G401.6 (cell line): ENCODE data around the gene PATJ.

ENCODE experiments used
- FAIRE-seq: peaks from 2 replicates; lab custom pipeline; 2012; peaks lifted over from hg19 to GRCh38; lab: Jason Lieb, UNC

PATJ gene

GRCh38 chr1:61983236-61983635 is 241.0 kb downstream of the PATJ start:
- FAIRE-seq, result no peak

DNA sequence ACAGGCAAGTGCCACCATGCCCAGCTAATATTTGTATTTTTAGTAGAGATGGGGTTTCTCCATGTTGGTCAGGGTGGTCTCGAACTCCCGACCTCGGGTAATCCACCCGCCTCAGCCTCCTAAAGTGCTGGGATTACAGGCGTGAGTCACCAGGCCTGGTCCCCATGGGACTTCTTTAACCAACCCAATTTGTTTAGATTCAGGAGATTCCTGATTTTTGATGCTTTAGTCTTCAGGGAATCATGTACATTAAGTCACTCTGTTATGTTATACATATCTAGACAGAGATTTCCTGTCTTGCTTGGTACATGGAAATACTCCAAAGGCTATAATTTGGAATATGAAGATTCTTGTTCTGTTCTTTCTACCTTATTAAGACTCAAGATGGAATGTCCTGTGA is 250.0 kb downstream of the PATJ start:
- FAIRE-seq, result no peak

- no peak for FAIRE-seq
Observed at GRCh38 chr1:61993331-61993961, 251.2 kb downstream of the PATJ start.

DNA sequence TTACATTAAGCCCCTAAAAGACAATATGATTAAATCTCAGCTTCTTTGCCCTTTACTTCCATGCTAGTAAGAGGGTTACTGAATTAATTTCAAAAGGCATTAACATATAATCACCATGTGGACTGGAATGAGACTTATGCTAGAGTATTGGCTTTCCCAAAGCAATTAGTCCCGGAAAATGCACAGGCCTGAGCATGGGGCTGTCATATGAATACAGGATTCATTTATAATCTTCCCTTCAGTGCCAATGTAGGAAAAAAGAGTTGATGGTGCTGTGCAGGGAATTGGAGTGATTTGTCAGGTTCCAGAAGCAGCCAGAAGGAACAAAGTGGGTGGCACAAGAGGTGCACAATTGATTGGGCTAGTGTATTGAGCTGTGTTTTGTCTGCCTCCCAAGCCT is 253.4 kb downstream of the PATJ start:
- FAIRE-seq, result no peak

DNA sequence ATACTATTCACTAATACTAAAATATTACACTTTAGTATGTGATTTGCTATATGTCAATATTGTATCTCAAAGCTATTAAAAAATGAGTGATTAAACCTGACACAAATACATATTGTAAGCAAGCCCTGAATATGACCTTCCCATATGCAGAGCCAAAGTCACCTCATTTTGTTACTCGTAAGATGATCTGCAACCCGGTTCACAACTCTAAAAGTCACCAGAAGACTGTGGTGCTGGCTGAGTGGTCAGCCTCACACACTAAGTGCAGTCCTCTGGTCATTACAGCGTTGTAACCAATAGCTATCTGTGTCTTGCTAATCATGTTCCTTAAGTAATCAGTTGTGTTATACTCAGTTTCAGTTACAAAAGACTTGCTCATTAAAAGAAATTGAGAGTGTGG is 254.8 kb downstream of the PATJ start:
- FAIRE-seq, result no peak

DNA sequence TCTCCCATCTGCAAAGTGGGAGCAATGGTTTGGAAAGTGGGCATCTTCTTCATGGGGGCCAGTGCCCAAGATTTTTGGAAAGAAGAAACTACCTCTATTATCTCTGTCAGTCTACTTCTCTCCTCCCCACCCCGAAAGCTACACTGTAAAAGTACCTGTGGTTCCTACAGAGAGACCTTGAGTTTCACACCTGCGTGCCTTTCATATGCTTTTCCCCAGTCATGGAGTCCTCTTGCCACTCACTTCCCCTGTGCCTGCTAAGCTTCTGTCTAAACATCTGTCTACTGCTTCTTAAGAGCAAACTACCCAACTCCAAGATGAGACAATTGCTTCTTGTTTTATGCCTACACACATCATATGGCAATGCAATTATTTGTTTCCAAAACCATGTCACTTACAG is 261.5 kb downstream of the PATJ start:
- no peak for FAIRE-seq

GRCh38 chr1:62006690-62007089 is 264.4 kb downstream of the PATJ start:
- no peak for FAIRE-seq

- FAIRE-seq, result no peak
Observed at GRCh38 chr1:62011006-62011405, 268.7 kb downstream of the PATJ start.

- FAIRE-seq, result no peak
Observed at GRCh38 chr1:62012095-62012494, 269.8 kb downstream of the PATJ start.

DNA sequence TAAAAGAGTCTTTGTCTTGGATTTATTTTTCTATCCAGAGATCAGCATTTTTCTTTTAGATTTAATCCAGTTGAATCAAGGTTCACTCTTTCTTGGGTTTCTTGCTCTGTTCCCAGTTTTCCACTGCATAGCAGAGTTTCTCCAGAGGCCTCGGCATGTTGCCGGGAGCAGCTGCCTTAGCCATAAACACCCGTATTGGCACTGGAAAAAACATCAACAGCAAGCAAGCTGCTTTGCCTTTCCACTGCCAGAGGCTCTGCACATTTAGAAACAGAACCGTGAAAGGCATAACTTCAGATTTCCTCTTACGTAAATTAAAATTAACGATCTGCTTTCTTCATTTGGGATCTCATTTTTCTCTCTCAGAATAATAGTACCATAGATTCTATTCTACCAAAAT is 270.6 kb downstream of the PATJ start:
- no peak for FAIRE-seq

DNA sequence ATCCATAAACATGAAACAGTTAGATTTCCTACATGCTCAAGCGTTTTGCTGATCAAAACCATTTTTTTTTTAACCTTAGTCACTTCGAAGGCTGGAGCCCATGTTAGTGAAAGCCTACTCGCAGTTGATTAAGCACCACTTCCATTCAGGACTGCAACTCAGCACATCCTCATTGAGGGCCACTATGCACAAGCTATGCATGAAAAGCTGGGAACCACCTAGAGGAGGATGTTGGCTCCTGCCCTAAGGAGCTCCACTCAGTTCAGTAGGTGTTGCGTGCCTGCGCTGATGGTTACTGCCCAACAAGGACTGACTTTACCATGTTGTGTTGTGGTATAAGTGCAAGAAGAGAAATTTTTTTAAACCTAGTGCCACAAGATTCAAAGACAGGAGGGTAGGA is 271.0 kb downstream of the PATJ start:
- FAIRE-seq, result no peak

DNA sequence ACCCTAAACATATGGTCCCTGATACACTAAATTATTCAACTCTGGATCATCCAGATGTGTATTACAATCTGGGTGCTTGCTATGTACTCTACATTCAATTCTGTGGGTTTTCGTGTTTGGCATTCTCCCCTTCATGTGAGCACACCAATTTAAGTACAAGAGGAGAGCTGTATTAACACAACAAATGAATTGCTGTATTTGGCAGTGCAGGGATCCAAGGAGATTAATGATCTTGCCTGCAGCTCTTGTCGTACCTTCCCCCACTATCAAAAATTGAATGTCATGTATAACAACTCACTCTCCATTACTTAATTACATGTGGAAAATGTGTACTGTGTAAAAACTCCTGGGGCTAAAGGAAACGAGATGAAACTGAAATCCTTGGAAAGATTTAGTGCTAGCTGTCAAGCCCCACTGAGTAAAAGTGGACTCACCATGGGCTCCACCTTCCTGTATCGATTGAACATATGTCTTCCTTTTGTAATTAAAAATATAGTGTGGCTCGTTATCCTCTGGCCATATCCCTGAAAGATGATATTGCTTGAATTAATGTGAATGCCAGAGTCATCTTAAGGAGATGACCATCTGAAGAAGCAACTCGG is 280.2 kb downstream of the PATJ start:
- FAIRE-seq, result no peak

DNA sequence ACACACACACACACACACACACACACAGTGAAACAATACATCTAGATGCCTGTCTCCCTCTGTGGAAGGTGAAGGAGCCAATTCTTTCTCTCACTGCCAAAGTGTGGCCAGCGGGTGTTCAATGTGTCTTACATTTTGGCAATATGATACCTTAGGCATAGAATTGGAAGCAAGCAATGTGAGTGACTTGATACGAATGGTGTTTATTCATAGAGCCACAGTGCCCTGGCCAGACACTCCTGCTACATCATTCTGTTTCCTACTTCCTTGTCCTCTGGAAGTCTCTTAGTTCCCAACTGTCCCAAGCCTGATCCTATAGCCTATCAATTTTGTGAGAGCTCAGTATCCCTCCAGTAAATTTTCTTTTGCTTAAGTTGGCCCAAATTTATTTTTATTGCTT is 282.4 kb downstream of the PATJ start:
- no peak for FAIRE-seq

GRCh38 chr1:62025154-62025553 is 282.9 kb downstream of the PATJ start:
- no peak for FAIRE-seq

DNA sequence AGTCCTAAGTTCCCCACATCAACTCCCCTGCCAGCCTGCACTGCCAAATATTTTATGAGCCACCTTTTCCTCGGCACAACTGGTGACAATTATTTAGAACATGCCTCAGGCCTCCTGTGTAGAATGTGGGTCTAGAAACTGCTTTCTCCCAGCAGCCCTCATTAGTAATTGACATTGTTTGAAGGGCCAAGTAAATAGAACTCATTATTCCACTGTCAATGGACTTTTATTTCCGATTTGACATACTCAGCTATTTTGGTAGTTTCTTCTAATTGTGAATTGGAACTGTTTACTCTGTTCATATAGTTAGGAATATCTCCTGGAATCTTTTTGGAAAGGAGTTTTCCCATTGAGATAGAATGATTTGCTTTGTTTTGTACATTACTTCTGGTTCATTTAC is 283.6 kb downstream of the PATJ start:
- FAIRE-seq, result no peak

DNA sequence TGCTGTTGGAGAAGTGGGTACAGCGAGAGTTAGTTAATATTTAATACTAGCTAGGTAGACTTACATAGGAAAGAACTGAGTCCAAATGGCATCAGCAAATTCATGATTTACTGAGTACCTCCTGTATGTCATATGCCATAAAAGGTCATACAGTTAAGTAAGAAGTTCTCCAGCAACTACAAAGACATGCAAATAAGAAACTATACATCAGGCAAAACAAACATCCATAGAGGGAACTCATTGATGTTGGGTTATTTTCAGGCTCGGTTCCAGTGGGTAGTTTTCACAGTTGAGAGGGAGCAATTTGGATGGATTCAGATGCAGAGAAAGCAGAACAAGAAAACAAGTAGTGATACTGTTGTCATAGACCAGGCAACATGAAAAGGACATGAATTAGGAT is 287.4 kb downstream of the PATJ start:
- no peak for FAIRE-seq

GRCh38 chr1:62034790-62035189 is 292.5 kb downstream of the PATJ start:
- no peak for FAIRE-seq

GRCh38 chr1:62037274-62037673 is 295.0 kb downstream of the PATJ start:
- no peak for FAIRE-seq

DNA sequence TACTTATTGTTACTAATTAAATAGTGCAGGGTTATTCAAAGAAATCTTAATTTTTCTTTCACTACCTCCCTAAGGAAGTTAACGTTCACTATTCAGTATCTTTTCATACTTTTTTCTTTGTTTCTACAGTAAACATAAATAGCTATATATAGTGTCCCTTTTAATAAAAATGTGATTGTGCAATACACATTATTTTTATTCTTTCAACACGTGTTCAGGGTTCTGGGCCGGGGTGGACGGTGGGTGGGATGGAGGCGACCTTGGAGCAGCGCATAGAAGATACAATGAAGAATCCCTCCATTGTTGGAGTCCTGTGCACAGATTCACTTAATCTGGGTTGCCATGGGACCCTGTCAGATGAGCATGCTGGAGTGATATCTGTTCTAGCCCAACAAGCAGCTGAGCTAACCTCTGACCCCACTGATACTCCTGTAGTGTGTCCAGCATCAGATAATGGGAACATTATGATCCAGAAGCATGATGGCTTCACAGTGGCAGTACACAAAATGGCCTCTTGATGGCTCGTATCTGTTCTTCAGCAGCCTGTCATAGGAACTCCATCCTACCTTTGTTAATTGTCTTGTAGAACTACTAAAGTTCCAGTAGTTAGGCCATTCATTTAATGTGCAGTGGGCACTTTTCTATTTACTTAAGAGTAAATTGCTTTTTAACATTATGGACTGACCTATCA is 296.5 kb downstream of the PATJ start:
- FAIRE-seq, result no peak

DNA sequence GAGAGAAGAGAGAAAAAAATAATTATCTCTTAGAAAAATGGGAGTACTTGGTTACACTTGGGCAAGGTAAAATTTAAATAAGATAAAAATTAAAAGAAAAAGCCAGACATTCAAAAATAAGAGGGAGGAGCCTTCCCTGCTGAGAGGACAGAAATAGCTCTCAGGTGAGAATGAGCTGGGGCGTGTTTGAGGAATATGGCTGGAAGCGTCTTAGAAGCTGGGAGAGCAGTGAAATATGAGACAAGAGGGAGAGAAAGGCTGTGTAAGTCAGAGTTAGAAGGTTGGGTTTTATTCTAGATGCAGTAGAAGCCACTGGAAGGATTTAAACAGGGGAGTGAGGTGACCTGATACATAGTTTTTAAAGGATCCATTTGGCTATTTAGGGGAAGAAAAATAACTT is 298.2 kb downstream of the PATJ start:
- no peak for FAIRE-seq

GRCh38 chr1:62040973-62041372 is 298.7 kb downstream of the PATJ start:
- no peak for FAIRE-seq

- FAIRE-seq, result no peak
Observed at GRCh38 chr1:62043154-62043553, 300.9 kb downstream of the PATJ start.

- no peak for FAIRE-seq
Observed at GRCh38 chr1:62045574-62045973, 303.3 kb downstream of the PATJ start.

DNA sequence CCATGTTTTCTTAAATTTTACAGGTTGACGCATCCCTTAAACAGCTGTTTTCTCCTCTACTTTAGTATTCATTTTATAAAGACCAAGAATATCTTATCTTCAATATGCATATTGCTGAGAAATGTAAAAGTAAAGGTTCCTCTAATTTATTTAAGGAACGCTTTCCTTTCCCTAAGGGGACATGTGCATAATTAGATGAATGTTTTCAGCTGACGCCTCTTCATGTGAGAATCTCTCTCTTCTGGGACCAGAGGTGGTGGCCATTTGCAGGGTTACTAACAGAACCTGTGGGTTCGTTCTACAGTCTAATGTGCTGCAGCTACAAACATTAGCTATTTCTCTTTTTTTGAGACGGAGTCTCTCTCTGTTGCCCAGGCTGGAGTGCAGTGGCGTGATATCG is 304.6 kb downstream of the PATJ start:
- FAIRE-seq, result no peak
